ENCODE data around the gene NEURL1.
"Not testable (repeated sequence)": the region's sequence is repeated elsewhere in the genome, so short reads cannot be mapped to it uniquely, and the experiment has no call there.

NEURL1 gene

DNA sequence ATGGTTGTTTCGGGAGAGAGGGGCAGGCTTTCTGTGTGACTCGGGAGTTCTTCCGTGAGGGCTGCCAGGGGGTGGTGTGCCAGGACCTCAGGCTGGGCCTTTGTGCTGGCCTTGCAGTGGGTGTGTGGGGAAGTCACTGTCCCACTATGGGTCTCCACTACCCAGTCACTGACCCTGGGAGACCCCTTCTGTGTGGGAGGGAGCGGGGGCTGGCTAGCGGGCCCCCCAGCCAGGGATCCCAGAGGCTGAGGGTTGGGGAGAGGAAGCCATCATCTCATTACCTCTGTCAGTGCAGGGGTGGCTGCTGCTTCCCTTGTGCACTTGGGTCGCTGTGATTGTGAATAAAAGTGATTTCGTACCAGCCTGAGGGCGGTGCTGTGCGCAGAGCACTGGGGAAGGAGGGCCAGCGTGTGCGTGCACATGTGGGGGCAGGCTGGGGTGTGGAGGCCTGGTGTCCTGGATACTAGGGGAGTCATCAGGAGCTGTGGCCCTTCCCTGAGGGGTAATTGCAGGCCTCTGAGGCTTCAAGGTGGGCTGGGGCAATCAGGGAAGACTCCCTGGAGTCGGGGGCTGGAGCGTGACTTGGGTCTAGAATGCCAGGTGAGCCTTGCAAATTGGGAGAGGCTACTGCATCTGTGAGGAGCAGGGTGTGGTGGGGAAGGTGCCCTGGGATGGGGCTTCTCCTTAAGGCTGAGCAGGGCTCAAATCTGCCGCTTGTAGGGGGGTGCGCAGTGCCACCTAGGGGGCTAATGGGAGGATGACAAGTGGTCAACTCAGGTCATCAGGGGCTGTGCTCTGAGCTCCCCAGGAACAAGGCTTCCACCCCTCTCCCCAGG is 98.9 kb downstream of the NEURL1 start:
- DNase-seq, result no peak

DNA sequence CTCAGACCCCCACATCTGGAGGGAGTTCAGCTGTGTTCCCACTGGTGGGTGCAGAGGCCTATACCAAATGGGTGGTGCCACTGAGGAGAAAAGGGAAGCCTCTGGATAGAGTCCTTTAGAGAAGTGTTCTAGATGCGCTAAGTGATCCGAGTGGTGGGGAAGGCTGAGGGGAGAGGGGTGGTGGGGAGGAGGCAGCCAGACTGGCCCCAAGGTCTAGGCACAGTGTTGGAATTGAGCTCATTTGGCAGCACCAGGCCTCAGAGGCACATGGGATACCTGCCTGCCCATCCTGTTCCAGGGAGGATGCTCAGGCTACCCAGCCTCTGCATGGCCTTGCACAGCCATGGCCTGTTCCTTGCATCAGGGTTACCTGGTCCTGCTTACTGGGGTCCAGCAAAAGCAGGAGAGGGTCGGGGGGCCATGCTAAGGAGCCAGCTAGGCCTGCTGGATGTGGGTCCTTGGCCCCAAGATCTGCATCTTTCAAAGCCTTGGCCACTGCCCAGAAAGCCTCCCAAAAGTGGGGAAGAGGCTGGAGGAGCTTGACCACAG is 99.6 kb downstream of the NEURL1 start:
- DNase-seq, result no peak

DNA sequence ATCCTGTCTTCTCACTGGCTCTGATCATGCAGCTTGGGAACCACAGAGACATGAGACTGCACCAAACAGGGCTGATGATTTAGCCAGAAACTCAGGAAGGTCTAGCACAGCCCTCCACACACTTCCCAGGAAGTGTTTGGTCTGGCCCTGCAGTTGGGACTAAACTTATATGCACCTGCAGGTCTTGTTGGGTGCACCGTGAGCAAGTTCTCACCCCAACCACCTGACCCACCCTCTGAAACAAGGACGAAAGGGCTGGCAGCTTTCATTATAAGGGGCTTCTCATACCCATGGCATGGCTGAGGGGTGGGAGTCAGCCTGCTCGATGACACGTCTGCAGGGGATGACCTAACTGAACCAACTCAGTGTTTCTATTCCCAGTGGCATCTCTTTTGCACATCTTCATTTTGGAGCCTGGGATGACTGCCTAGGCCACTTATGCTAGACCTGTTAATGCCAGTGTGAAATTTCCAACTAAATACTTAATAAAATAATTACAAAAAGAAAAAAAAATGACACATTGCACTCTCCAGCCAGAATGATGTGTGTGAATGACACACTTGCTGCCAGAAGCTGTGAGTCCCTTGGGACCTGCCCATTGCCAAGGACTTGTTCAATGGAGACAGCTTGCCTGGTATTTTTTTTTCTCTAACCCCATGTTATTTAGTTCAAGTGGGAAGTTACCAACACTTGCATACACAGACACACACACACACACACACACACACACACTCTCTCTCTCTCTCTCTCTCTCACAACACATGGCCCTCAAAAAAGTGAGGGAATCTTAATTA is 102.6 kb downstream of the NEURL1 start:
- DNase-seq, result no peak

DNA sequence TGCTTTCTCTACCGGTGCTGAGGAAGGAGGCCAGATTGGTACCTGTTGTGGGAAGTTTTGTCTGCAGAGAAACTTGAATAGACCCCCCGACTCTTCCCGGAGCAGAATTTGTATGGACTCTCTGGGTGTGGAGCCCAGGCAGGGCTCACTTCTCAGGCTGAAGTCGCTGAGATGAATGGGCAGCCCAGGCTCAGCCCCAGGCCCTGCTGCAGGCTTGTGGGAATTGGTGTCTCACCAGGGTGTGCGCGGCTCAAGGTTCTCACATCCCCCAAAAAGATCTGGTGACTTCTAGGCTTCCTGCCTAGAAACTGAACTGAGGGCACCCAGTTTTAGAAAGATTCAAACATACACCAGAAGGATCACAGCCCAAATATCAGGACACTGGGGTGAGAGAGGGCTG is 103.5 kb downstream of the NEURL1 start:
- no peak for DNase-seq

DNA sequence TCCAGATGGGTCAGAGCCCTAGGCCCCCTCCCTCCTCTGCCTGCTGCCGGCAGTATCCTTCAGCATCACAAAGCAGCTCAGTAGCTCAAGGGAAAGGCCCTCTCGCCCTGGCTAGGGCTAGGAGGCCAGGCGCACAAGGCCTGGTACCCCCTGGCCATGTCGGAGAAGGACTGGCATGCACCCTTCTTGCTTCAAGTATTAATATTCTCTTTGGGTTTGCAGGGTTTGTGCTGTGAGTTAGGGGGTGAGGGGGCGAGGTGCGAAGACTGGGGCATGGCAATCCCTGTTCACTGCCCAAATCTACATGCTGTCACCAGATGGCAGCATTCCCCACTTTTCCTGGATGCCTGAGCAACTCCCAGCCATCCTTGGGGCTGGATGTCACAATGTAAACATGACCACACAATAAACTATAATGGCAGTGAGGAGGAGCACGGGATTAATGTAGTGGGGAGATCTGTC is 105.2 kb downstream of the NEURL1 start:
- DNase-seq, result no peak

DNA sequence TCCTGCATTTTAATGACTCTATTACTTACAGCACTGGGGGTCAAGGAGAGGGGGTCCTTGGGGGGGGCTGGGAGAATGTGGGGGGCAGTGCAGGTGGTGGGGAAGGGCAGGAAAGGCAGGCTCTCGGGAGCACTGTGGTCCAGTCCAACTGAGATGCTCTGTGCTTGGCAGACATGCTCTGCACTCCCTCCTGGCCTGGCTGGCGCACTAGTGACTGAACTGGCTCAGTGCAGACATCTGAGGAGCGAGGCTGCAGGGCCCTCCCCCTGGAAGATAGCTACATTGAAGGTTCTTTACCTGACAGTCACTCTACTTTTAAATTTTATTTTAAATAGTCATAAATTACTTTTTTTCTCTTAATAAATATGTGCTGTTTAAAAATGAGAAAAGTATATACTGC is 105.7 kb downstream of the NEURL1 start:
- DNase-seq, result no peak

DNA sequence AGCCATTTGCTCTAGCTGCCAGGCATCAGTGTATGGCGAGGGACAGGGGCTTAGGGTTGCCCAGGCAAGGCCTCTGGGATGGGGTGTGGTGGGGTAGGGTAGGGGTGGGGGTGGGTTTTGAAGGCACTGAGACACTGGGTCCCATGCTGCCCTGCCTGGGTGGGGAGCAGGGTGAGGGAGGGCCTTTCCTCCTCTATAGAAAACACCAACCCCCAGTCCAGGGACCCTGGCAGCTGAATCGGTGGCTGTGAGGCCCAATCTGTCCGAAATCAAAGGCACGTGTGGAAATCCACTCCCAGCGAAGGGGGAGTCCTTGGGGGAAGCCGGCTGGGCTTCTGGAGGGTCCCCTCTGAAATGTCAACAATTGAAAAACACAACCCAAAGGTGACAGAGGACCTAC is 106.4 kb downstream of the NEURL1 start:
- DNase-seq, result no peak

DNA sequence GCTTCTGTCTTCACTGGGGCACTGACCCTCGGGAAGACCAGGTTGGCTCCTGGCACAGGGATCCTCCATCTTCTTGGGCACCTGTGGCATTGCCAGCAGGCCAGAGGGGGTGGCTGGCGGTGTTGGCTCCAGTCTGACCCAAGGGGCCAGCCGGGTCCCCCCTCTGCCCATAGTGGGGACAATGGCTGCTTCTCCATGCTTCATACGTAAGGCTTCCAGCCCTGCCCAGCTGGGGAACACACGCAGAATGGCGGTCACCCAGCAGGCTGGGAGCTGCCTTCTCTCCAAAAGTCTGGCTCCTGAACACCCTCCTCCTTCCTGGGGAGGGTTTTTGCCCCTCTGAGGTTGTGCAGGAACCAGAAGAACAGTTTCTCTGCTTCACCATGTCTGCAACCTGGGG is 106.8 kb downstream of the NEURL1 start:
- DNase-seq, result no peak

DNA sequence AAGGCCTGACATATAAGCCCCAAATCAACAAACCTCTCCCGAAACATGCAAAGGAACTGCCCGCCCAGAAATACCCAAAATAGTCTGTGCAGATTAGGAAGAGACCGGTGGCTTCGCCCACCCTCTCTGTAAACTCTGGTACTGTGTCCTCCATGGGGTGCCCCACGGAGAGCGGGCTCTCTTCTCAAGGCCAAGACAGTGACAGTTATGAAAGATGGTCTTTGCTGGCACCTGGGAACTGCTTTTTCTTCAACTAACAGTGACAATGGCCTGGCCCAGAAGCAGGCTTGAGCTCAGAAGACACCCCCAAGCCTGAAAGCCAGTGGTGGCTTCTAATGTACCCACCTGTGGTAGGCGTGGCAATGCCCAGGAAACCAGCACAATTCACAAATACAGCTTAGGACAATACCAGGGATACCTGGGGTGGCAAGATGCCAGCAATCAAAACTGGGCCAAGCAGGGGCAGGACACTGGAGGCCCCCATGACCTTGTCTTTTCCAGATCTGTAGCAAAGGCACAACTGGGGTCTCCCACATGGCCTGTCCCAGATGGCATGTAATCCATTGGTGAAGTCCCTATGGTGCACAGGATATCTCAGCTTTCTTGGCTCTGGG is 107.6 kb downstream of the NEURL1 start:
- DNase-seq, result no peak

DNA sequence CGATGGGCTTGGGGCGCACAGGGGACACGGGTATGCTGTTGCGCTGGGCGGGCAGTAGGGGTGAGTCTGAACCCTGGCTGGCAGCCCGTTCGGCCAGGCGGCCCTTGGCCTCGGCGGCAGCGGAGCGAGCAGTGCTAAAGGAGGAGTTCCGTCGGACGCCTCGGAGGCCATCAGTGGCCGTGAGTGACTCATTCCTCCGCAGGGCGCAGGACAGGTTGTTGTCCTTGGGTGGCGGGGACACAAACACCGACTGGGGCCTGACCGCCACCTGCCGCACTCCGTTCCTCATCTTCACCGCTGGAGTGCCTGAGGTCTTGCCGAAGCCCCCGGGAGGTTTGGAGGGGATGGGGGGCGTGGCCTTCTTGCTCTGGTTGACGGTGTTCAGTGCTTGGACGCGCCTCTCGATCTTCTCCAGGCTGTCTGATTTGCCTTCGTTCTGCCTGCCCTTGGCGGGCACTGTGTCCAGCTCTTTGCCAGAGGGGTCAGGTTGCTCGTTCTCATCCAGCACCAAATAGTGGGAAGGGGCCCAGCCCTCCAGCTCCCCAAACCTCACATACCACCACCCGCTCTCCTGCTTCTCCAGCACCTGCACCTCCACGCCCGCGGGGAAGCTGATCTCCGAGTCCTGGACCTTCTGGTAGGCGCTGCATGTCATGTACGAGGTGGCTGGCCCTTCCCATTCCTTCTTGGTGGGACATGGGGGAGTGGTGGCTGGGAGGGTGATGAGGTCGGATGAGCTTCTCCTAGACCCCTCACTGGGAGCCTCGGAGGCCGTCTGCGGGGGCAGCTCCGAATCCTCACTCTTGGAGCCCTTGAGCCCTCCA is 108.7 kb downstream of the NEURL1 start:
- no peak for DNase-seq

DNA sequence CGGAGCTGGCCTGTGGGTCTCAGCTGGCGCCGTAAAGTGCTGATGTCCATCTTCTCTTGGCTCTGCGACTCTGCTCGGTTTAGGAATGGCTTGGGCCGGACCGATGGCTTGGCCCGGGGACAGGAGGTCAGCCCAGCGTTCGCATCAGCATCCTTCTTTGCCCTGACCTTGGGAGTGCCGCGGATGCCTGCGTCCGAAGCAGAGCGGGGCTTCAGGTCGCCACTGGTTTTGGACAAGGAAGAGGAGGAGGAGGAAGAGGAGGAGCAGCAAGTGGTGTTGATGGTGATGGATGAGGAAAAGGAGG is 109.3 kb downstream of the NEURL1 start:
- DNase-seq, result no peak

DNA sequence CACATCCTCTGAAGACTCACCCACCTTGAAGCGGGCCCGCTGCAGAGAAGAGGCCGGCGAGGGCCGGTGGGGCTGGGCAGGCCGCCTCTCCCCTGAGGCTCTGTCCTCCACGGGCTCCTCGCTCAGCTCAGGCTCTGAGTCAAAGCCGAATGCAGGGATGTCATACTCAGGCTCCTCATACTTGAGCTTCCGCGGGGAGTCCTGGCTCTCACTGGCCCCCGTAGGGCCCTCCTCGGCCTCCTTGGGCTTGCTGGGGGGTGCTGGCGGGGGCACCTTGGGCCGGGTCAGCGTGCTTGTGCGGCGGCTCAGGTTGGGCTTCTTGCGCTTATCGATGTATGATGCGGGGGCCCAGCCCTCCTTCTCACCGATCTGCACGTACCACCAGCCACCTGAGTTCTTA is 109.9 kb downstream of the NEURL1 start:
- no peak for DNase-seq

DNA sequence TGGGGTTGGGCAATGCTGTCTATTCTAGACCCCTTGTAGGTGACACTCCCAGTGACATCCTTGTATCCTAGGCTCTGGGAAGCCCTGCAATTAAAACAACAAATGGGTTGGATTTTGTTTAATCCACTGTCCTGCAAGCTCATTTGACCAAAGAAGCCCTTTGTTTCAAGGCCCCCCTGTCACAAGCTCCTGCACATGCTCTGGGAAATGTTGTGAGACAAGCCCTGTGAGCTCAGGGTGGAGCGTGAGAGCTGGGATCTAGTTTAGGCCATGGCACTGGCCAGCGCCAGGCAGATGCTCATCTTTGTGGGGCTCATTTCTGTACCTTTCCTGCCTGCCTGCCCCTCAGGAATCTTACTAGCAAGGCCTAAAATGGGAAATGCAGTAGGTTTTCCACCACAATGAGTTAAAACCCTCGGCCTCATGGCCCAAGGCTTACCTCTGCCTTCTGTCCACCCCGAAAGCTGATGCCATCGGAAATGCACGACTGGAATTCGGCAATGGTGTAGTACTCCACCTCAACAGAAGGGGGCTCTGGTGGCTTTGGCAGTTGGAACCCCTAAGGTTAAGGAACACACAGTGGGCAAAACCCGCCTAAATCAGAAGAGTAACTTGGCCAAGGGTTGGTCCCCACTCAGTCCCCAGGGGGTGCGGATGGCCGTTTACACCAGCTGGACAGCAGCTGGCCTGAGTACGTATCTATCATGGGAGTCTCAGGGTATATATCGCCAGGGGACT is 112.0 kb downstream of the NEURL1 start:
- DNase-seq, result peak; percentile 18

DNA sequence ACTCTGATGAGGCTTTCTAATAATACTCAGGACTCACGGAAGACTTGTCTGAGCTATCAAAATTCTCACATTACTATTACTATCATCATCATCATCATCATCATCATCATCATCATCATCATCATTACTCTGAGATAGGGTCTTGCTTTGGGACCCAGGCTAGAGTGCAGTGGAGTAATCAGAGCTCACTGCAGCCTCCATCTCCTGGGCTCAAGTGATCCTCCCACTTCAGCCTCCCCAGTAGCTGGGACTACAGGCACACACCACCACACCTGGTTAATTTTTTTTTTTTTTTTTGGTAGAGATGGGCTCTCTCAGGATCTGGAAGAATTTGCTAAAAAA is 112.6 kb downstream of the NEURL1 start:
- not testable (repeated sequence) for DNase-seq

DNA sequence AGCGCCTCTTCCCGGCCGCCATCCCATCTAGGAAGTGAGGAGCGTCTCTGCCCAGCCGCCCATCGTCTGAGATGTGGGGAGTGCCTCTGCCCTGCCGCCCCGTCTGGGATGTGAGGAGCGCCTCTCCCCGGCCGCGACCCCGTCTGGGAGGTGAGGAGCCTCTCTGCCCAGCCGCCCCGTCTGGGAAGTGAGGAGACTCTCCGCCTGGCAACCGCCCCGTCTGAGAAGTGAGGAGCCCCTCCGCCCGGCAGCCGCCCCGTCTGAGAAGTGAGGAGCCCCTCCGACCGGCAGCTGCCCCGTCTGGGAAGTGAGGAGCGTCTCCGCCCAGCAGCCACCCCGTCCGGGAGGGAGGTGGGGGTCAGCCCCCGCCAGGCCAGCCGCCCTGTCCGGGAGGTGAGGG is 113.5 kb downstream of the NEURL1 start:
- not testable (repeated sequence) for DNase-seq

DNA sequence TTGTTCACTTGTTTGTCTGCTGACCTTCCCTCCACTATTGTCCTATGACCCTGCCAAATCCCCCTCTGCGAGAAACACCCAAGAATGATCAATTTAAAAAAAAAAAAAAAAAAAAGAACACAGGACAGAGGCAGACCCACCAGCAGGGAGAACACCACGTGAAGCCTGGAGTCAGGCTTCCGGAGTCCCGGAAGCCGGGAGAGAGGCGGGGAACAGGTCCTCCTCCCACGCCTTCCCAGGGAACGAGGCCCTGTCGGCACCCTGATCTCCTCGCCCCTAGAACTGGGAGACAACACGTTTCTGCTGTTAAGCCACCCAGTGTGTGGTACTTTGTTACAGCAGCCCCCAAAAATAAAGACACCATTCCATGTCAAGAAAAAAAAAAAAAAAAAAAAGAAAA is 114.6 kb downstream of the NEURL1 start:
- not testable (repeated sequence) for DNase-seq

DNA sequence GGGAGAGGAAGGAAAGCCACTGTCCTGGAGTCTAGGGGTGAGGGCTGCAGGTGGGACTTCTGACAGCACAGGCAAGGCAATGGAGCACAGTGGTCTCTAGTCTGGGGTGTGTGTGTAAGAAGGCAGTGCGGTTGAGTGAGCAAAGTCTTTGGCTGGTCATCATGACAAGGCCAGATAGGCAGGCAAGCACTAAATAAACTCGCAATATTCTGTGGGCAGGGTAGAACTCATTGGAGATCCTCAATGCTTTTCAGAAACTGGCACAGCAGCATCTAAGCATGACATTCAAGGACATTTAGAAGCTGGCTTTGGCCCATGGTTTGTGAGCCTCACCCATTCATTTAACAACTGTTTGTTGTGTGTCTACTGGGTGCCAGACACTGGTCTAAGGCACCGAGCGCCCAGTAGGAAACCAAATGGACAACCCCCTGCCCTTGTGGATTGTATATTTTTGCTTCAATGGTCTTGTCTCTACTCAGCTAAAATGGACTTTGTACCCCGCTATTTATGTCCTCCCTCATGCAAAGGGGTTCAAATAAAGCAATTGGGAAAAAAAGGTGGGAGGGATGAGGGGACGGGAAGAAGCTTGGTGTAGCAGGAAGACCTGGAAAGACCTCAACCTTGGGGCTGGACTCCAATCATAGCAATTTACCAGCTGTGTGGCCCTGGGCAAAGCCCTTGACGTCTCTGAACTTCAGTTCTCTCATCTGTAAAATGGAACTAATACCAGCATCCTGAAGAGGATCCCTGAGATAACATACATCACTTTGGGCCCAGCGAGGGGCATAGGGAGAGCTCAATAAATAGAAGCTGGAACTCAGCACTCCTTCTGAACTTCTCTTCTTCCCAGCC is 116.0 kb downstream of the NEURL1 start:
- no peak for DNase-seq

DNA sequence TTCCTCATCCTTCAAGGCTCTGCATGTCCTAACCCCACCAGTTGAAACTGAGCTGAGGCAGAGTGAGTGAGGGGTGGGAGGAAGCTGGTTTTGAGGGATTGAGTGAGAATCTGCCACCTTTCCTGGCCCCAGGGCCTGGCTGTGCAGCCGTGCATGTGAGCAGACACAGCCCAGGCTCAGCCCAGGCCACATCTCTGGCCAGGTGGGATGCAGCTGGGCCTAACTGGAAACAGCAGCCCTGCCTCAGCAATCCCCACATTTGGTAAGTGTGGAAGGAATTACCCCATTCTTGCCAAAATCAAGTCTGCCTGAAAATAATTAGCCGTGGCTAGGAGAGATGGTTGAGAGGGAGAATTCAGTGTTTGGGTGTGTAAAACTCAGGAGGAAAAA is 116.6 kb downstream of the NEURL1 start:
- no peak for DNase-seq

DNA sequence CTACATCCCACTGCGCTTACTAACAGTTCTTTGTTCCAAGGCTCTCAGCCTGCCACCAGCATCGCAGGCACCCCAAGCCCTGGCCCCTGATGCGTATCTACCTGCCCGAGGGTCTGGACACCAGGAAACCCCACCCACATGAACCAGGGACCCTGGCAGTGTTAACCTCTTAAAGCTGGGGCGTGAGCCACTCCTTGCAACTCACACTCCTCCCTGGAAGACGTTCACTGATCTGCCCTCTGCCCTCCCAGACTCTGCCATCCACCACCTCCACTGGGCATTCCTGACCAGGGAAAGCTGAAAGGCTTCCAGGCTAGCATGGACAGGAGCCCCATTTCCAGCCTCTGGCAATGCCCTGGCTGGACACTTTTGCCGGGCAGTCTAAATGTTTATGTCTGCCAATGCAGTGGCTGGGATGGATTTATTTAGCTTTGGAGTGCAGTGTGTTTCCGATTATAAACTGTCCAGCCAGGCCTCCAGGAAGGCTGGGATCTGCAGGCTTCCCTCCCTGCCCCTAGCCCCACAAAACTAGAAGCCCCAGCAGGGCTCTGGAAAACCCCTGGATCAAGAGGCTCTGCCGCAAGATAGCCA is 117.5 kb downstream of the NEURL1 start:
- DNase-seq, result no peak

DNA sequence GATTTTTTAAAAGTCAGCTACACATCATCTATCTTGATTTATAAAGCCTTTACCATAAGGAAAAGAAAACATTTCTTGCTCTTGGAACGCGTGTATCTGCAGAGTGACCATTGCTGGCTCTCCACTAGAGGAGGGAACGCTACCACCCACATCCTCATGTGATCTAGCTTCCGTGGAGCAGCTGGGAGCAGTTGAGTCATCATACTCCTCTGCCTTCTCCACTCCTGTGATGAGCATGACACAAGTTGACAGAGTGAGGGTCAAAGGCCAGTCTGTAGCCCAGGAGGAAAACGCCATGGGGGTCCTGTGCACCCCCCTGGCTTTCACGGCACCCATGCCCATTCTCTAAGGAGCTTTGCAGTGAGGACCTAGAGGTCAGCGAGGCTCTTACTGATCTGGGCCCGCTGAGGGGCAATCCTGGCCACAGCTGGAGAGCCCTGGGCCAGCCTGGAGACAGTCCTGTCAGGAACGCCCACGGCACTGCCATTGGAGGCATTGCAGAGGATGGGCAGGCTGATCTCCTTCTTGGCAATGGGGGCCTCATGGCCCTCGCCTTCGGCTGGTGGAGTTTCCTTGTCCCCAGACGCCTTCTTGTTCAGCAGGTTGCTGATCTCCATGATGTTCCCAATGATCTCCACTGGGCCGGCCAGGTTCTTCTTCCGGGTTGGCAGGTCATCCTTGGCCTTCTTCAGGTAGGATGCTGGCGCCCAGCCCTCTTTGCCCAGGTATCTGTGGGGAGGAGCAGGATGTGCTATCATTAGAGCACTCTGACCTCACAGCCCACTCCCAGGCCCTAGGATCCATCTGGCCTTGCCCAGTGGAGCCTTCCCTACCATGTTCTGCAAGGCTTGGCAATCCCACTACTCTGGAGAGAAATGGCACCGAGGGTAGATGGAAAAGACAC is 119.2 kb downstream of the NEURL1 start:
- no peak for DNase-seq
